DND-41 (cell line): ENCODE measurements around the gene S100A4.

Experiments used
- CTCF ChIP-seq: IDR thresholded peaks from 2 replicates; pipeline ENCODE4 v1.5.1; 2012; ENCODE audit warnings: borderline replicate concordance, low read length, moderate library complexity, mild to moderate bottlenecking; ENCODE audit not compliant: poor library complexity, severe bottlenecking; ENCODE audit errors: extremely low read depth
- EZH2 ChIP-seq: IDR thresholded peaks from 3 replicates; pipeline ENCODE4 v1.6.1; 2012; ENCODE audit warnings: borderline replicate concordance, low read depth, mild to moderate bottlenecking, moderate library complexity, low read length, inconsistent platforms; ENCODE audit not compliant: severe bottlenecking

- TF ChIP-seq CTCF, result no peak
- TF ChIP-seq EZH2, result no peak
These were observed 21.1 kb upstream of the S100A4 start for GRCh38 chr1:153566414-153567371.
